ENCODE measurements around the gene CYP46A1.

GRCh38 chr14:99734406-99735051 is 50.4 kb downstream of the CYP46A1 start:
- no peak for TF ChIP-seq CTCF (conservative IDR thresholded peaks at IDR 0.05 in 1 of 2, IDR thresholded peaks at IDR 0.05 in 1 of 2; ENCODE audit: extremely low read depth in 1 of 2, insufficient read depth in 1 of 2, low read depth in 1 of 2, low read length in 2 of 2)
- no peak for TF ChIP-seq EZH2 (IDR thresholded peaks at IDR 0.05; ENCODE audit: borderline replicate concordance, low read length)

Measured in mammary epithelial cell (primary cell).